Stimulated activated naive CD4-positive, alpha-beta T cell treated with Interleukin-2 at 50 U/mL for 16 hours (primary cell): ENCODE measurements around the gene ANKRD44.
A peak's percentile ranks its signal among the peaks of the same experiment; 100 is the strongest.
"Not testable (repeated sequence)": the region's sequence is repeated elsewhere in the genome, so short reads cannot be mapped to it uniquely, and the experiment has no call there.

Source experiments
- DNase-seq: peaks from one replicate; lab custom pipeline; 2025; lab: John Stamatoyannopoulos, UW

ANKRD44 gene

DNA sequence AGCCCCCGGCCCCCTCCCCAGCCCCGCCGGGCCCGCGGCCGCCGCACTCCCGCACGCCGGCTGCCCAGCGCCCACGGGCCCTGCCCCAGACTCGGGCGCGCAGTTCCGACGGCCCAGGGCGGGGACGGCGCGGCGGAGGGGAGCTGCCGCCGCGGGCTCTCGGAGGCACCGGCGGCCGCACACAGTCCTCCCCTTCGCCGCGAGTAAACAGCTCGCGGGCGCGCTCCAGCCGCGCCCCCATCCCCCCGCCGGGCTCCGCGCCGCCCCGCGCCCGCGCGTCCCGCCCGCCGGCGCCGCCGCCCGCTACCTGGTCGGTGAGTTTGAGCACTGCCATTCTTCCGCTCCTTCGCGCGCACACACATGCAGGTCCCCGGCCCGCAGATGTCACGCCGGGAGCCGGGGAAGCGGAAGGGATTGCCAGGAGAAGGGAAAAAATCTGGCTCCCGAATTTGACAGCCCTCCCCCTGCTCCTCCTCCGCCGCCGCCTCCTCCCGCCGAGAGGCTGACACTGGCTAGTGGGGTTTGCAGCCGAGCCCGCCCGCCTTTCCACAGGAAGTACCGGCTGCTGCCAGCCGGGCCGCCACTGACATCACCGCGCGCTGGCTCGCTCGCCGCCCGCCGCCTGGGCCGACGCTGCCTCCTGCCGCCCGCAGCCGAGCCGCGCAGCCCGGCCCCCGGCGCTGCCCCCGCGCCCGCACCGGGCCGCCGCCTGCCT is at the start of gene ANKRD44:
ANKRD44 (minus strand) TSS at position 510 of the 715 bp plus-strand sequence; CDS start at position 334, 176 bp downstream.
- peak; percentile 86 for DNase-seq

DNA sequence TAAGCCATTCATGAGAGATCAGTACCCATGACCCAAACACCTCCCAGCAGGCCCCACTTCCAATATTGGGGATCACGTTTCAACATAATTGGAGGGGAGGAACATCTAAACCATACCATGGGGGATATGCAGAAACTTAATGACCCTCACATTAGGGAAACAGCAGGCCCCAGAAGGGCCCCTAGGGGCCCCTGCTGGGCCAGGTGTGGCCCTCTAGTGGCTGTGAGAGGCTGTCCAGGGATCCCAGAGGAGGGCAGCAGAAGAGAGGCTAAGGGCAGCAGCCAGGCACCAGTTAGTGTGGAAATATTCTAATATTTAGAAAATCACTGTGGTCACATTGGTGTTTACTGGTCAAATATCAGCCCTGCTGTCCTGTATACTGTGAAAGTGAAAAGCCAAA is 49.3 kb upstream of the ANKRD44 start:
- no peak for DNase-seq

DNA sequence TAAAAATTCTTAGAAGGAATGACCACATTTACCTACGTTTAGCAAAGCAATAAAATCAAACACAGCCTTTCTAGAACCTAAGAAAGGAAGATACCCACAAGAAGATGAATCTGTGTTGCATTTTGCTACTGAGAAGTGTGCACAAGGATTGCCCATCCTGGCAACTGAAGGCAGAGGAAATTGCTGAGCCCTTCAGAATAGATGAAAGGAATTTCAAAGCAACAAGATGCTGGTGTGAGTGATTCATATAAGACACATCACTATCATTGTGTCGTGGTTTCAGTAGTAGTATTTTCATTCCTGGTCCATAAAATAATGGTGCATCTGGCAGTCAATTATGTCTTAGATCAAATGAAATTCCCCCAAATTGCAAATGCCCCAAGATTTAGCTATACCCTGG is 48.4 kb upstream of the ANKRD44 start:
- no peak for DNase-seq

DNA sequence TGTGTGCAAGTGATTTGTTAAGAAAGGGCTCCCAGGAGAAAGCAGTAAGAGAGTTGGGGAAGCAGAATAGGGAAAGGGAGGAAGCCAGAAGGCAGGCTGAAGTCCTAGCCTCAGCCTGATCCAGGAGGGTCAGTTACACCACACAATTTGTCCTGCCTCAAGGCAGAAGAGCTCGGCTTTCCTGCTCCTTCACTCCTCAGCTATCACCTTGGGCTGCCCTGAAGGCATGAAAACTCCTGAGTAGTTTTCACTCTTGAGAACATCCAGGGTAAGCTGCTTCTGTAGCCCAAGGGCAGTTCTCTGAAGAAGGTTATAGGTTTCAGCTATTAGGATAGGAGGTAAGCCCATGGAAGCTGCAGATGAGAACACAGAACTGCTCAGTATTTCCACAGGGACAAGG is 47.4 kb upstream of the ANKRD44 start:
- no peak for DNase-seq

DNA sequence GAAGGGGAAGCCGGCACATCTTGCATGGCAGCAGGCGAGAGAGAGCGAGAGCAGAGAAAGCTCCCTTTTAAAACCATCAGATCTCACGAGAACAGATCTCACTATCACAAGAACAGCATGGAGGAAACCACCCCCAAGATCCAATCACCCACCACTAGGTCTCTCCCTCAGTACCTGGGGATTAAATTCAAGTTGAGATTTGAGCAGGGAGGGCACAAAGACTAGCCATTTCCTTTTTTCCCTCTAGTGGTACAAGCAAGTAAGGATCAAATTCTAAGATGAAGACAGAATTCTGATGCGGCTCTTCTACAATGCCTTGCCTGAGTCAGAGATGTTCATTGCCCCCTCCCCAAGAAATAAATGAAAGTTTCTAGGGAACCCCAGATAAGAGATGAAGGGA is 45.6 kb upstream of the ANKRD44 start:
- no peak for DNase-seq

GRCh38 chr2:197354169-197354558 is 43.6 kb upstream of the ANKRD44 start:
- DNase-seq: no peak

- DNase-seq: no peak
Measured at GRCh38 chr2:197353393-197354168, 43.0 kb upstream of the ANKRD44 start.

GRCh38 chr2:197349699-197350098 is 39.1 kb upstream of the ANKRD44 start:
- no peak for DNase-seq

DNA sequence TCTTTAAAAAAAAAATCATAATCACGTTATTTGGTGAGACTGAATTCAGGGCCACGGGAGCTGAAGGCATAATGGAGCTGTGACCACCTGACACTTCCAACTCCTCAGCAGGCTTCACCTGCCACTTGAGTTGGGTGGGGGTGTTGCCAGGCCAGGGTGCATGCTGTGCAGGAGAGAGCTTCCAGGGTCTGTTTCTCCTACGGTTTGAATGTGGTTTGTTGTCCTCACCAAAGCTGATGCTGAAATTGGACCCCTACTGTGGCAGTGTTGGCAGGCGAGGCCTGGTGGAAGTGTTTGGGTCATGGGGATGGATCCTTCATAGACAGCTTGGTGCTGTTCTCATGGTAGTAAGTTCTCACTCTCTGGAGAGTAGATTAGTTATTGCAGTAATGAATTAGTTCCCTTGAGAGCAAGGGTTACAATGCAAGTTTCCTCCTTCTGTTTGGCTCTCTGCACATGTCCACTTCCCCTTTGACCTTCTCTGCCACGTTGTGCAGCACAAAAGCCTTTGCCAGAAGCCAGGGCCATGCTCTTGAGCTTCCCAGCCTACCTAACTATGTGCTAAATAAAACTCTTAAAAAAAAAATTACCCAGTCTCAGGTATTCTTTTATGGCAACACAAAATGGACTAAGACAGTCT is 38.3 kb upstream of the ANKRD44 start:
- no peak for DNase-seq

DNA sequence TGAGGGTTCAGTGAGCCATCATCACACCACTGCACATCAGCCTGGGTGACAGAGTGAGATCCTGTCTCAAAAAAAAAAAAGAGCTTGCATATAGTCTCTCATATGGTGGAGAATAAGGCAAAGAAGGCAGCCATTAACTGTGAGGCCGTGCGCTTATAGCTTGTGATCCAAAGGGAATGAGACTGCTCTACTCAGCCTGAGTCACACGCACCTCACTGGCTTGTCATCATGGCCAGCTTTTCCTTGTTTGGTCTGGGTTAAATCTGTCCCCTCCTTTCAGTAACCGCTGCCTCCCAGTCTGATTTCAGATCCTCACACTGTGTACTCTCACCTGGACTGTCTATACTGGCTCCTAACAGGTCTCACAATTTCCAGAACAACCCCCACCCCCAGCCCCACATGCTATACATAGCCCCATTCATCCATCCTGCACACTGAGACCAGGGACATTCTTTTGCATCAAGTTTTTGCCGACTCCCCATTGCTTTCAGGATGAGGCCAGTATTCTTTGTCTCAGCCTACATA is 35.3 kb upstream of the ANKRD44 start:
- DNase-seq: no peak

DNA sequence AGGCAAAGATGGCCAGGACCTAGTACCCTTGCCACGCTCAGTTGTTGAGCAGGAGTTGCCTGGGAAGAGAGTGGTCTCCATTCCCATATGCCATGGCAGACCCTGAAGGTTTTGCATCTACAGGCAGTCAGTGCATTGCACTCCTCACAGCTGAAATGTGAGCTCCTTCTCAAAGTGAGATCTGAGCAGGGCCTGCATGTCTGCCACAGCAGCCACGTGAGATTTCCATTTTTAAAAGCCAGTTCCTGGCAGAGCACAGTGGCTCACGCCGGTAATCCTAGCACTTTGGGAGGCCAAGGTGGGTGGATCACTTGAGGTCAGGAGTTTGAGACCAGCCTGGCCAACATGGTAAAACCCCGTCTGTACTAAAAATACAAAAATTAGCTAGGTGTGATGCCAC is 33.4 kb upstream of the ANKRD44 start:
- DNase-seq: not testable (repeated sequence)

- no peak for DNase-seq
Measured at GRCh38 chr2:197340591-197340990, 30.0 kb upstream of the ANKRD44 start.

GRCh38 chr2:197339496-197340220 is 29.1 kb upstream of the ANKRD44 start:
- no peak for DNase-seq

- no peak for DNase-seq
Measured at GRCh38 chr2:197339016-197339415, 28.4 kb upstream of the ANKRD44 start.

- DNase-seq: no peak
Measured at GRCh38 chr2:197332641-197333040, 22.1 kb upstream of the ANKRD44 start.

- DNase-seq: no peak
Measured at GRCh38 chr2:197328461-197328860, 17.9 kb upstream of the ANKRD44 start.

DNA sequence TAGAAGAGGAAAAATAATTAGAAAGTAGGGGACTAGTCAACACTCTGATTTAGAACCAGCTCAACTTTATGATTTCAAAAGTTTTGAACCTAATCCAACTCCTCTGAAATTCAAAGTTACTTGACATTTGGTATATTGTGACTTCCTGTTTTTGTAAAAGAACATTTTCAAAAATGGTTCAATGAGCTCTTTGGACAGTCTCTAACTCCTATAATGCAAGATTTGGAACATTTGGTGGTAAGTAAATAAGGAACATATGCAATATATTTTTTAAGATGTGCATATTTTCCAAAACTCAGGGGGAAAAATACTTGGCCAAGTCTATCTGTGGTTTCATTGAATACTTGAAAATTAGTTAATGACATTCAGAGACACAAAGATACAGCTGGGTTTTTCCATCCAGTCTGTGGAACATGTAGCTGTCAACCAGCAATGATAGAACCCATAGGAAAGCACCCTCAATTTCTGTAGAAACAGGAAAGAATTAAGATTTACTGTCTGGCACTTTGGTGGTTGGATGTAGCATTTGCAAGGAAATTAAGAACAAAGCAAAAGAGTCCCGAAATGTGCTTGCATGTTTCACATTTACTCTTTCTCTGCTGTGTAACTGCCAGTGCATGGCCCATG is 17.0 kb upstream of the ANKRD44 start:
- DNase-seq: no peak

DNA sequence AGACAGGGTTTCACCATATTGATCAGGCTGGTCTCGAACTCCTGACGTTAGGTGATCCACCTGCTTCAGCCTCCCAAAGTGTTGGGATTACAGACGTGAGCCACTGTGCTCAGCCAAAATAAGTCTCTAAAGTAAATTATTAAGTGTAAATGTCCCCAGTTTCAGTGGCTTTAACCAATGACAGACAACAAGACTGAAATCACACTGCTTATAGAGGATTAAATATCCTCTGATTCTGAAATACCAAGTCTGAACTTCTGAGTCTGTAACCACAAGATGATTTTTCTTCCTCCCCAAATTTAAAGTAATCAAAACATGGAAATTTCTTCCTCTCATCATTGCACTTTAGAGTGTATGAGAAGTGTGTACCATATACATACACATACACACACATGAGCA is 16.5 kb upstream of the ANKRD44 start:
- DNase-seq: no peak

DNA sequence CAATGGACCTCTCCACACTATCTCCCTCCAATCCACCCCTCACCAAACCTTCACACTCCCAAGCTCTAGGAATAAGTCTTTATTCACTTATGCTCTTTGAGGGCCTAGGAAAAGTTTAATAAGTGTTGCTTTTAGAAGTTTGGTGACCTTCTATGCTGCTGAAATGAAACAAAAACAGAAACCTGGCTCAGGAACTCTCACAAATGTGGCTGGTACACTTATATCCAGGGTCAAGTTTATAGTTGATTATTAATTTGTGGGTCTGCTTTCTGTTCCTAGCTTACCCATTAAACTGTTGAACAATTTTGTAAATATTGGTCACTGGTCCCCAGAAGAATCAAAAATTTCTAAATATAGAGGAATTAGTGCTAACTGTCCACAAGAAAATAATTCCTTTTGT is 14.2 kb upstream of the ANKRD44 start:
- DNase-seq: no peak

GRCh38 chr2:197322724-197323720 is 12.4 kb upstream of the ANKRD44 start:
- DNase-seq: no peak
